Left kidney (tissue), 2 donors: ENCODE results near the gene TESK2. TPM values are rescaled to one million over a fixed set of nuclear protein-coding genes. Genes with fewer than 3 reads are reported as not detected.

Experiments
- DNase-seq: peaks from one replicate; pipeline ENCODE4 v3.0.0-alpha.2; 2013
- polyA plus RNA-seq: library from polyadenylated mRNA; unstranded; fragments of 120-200 nt; gene quantifications from one replicate; pipeline ENCODE4 v1.2.1, GENCODE V29; 2013; ENCODE audit not compliant: insufficient read length

The TESK2 gene
- polyA plus RNA-seq, 1 donor: 8.0 TPM

DNA sequence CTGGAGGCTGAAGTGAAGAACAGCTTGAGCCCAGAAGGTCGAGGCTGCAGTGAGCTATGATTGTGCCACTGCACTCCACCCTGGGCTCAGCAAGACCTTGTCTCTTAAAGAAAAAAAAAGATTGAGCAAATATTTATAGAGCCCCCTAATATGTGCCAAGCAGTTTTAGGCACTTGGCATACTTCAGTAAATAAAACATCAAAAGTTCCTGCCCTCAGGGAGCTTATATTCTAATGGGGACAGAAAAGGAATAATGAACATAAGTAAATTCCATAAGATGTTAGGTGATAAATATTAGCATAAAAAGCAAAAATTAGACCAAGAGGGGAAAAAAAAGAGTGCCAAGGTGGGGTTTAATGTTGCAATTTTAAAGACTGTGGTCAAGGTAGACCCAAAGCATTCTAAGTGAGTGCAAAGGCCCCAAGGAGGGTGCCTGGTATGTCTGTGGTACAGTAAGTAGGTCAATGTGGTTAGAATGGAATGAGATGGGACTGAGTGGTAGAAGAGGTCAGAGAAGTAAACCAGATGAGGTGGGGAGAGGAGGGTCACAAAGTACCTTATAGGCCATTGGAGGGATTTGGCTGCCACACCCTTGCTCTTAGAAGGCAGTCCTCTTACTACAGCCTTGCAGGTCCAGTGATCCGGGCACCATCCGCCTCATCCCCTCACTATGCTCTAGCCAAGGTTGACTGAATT lies 153.2 kb downstream of the TESK2 start:
- no peak for DNase-seq

DNA sequence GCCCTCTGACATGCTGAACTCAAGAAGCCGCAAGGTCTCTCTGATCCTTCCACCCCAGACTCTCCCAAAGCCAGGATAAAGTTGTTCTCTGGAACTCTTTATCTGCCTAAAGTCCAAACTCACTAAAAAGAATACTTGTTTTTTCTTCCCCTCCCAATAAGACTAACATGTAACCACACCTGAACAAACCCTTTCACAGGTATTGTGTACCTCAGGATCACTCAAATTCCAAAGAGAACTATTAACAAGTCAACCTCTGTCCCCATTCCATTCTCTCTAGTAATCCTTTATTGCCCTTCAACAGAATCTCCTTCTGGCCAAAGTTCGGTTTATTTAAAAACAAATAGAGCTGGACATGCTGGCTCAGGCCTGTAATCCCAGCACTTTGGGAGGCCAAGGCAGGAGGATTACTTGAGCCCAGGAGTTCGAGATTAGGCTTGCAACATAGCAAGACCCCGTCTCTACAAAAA lies 155.1 kb downstream of the TESK2 start:
- DNase-seq: no peak

DNA sequence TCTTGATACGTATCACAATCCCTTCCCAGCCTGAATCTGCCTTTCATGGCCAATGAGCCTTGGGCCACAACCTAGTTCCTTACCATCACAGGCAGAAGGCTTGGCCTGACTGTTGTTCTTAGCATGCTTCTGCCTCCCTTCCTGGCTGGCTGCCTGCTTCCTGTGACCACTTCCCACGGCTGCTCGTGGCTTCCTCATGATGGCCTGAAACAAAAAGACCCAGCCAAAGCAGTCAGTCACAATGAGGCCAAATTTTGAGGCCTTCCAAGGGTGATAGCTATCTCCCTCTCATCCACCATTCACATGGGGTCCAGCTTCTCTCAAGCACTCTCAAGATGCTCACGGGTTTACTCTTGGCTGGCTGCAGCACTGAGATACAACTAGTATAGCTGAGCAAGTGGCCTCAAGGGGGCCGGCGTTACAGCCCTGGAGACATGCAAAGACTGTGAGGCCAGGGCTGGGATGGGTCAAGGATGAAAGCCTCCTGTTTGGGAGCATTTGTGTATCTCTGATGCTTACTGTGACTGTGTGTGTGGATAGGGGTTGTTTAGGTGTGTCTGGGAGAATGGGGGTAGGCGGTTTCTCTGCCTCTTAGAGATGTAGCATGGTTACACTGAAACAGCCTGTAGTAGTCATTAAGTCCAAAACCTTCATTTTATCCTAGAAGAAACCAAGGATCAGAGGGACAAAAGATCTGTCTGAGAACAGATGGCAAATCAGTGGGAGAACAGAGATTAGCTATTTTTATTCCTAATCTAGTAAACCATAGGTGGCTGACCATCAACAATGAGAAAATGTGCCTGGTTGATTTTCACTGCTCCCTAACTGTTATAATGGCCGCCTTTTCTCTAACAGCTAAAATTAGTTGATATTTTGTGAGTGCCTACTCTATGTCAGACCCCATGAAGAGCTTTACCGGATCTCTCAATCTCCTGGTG lies 156.4 kb downstream of the TESK2 start:
- DNase-seq: no peak

DNA sequence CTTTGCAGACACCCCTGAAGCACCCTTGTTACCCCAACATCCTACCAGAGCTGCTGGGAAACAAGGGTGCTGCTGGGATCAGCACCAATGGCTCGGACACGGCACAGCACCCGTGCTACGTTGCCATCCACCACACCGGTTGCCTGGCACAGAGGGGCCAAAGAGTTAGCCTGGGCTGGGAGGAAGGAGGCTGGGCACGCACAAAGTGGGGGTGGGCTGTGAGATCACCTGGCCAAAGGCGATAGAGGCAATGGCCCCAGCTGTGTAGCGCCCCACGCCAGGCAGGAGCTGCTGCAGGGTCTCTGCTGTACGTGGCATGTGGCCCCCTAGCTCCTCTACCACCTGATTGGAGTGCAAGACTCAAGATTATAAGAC lies 158.6 kb downstream of the TESK2 start:
- no peak for DNase-seq

DNA sequence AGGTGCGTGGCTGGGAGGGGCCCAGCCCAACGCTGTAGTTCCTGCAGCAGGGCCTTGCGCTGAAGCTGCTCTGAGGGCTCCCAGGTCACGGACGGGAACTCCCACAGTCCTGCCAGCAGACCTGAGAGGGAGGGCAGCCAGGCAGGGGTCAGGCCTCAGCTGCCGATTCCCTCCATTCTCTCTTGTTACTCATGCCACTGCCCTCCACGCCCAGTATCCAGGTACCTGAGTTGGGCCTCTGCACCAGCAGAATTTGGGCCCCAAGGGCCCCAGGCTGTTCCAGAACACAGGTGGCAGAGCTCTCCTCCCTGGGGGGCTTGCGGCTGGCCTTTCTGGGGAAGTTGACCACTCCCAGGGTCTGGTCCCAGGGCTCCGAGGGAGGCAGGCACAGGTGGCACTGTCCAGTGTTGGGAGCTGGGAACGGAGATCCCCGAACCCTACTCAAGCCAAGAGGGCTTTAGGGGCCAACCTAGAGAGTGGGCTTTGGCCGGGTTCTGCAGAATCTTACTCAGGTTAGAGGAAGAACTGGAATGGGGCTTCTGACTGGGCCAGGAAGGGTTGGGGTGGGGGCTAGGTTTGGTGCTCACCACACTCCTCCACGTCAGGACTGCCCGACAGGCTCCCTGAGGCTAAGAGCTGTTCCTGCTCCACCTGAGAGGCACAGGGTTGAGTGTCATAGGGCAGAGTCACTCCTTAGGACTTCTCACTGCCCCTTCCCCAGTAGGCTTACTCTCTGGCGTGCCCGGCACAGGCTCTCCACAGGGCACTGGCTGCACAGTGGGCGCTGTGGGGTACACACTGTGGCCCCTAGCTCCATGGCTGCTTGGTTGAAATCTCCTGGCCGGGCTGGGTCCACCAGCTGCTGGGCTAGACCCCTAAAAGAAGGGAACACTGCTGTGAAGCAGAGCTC lies 159.3 kb downstream of the TESK2 start:
- no peak for DNase-seq

DNA sequence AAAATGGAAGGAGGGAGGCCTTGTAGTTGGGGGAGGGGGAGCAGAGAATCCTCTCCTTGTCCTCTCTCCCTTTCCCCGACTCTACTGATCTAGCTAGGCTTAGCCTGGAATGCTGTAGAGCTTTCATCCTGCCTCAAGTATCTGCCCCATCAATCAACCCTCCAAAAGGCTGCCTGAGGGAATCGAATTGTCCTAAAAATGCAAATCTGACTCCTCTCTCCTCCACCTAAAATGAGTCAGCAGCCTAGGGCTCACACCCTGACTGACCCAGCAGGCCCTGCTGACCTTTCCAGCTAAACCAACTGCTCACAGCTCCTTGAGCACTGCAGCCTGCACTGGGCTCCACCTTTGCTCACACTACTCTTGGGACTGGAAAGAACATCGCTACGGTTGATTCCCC lies 161.5 kb downstream of the TESK2 start:
- no peak for DNase-seq

DNA sequence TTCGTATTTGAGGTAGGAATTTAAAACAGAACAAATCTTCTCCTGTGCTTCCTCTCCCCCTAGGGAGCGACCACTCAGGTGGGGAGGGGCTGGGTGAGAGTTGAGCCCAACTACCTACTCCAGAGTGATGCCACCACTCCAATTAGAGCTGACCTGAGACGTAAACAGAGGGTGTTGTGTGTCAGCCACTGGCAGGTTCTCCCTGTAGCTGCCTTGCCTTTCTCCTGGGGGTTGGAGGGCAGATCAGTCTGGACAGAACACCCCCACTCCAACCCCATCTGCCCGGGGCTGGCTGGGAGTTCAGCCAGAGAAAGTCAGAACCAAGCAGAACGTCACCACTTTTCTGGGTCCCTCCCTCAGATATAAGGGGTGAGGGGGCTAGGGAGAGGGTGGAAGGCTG lies 162.3 kb downstream of the TESK2 start:
- DNase-seq: no peak

DNA sequence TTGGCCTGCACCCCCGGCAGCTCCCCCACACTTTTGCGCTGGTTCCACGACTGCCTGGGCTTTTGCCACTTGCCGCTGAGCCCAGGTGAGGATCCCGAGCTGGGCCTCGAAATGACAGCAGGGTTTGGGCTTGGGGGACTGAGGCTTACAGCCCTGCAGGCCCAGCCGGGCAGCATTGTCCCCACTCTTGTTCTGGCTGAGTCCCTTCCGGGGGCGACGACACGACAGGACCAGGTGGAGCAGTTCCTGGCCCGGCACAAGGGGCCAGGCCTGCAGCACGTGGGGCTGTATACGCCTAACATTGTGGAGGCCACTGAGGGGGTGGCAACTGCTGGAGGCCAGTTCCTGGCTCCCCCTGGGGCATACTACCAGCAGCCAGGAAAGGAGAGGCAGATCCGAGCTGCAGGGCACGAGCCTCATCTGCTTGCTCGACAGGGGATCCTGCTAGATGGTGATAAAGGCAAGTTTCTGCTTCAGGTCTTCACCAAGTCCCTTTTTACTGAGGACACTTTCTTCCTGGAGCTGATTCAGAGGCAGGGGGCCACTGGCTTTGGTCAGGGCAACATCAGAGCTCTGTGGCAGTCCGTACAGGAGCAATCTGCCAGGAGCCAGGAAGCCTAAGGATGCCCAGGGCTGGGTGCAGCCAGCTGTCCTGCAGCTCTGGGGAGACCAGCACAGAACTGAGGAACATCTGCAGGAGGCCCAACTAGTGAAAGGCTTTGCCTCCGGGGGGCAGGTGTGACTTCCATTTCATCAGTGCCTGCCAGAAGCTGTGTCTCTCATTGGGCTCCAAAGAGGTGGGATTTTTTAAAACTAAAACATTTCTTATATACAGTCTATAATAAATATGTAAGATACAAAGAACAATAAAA lies 163.1 kb downstream of the TESK2 start:
- no peak for DNase-seq

DNA sequence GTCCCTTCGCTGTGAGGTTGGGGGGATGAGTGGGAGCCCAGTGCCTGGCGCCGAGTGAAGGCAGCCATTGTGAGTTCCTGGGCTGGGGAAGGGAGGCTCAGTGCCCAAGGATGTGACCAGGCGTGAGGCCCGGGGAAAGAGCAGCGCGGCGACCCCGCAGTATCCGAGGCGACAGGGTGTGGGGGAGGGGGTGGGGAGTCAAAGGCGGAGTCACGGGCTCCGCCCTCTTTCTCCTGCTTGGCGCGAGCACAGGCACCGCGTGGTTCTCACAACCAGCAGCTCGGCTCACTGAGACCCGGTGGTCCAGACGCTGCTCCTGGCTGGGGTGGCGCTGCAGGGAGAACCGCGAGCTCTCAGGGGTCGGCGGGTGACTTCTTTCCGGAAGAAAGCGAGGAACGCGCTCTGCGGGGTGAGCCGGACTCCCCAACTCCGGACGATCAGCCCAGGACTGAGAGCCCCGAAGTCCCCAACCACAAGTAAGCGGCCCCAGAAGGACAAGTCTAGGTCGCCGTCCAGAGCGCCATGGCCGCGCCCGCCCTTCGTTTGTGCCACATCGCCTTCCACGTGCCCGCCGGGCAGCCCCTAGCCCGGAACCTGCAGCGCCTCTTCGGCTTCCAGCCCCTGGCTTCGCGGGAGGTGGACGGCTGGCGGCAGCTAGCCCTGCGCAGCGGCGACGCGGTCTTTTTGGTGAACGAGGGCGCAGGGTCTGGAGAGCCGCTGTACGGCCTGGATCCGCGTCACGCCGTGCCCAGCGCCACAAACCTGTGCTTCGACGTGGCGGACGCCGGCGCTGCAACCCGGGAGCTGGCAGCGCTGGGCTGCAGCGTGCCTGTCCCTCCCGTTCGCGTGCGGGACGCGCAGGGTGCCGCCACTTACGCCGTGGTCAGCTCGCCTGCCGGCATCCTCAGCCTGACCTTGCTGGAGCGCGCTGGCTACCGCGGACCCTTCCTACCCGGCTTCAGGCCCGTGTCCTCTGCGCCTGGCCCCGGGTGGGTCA lies 164.0 kb downstream of the TESK2 start, which contains the start of gene HPDL:
TSS of gene HPDL (plus strand) at position 269 of the 997 bp plus-strand sequence. CDS start at position 523, 254 bp downstream.
- DNase-seq: peak; percentile 82

DNA sequence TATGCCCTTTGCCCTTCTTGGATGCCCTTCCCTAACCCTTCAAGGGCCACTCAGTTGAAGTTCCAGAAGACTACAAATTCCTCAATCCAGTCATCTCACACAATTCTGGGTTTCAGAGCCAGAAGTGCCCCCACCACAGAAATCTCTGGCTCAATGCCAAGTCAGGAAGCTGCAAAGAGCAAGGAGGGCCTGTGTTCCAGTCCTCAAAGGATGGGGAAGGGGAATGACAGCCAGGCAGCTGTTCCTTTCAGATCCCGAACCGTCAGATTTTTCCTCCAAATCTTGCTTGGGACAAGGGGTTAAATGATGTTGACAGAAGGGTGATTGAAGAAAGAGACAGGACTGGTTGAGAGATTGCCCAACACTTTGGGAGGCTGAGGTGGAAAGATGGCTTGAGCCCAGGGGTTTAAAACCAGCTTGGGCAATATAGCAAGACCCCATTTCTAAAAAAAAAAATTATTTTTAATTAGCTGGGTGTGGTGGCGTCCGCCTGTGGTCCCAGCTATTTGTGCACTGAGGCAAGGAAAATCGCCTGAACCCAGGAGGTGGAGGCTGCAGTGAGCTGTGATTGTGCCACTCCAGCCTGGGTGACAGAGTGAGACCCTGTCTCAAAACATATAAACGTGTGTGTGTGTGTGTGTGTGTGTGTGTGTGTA lies 165.0 kb downstream of the TESK2 start:
- no peak for DNase-seq

DNA sequence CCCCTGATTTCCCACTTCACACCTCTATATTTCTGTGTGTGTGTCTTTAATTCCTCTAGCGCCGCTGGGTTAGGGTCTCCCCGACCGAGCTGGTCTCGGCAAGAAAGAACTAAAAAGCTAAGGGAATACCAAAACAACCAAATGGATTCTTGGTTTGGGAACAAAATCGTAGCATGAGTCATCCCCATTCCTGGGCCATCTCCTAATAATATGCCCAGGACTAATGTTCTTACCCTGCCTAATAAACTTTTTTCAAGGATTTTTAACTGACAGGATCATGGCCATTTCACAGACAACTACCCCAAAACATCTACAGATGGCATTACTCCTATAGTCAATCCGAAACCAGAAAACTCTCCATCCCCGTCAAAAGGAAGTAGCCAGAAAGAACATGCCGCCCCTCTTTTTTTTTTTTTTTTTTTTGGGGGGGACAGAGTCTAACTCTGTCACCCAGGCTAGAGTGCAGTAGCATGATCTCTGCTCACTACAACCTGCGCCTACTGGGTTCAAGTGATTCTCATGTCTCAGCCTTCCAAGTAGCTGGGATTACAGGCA lies 168.4 kb downstream of the TESK2 start:
- no peak for DNase-seq

DNA sequence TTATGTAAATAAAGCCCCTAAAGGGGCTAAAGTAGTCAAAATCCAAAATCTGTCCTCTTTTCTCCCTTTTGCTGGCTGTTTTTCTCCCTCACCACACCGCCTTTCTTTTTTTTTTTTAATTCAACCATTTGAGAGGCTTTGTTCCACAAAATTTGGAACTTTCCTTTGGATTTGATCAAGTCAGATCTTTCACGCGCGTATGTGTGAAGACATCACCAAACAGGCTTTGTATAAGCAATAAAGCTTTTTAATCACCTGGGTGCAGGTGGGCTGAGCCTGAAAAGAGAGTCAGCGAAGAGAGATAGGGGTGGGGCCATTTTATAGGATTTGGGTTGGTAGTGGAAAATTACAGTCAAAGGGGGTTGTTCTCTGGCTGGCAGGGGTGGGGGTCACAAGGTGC lies 169.5 kb downstream of the TESK2 start:
- no peak for DNase-seq

DNA sequence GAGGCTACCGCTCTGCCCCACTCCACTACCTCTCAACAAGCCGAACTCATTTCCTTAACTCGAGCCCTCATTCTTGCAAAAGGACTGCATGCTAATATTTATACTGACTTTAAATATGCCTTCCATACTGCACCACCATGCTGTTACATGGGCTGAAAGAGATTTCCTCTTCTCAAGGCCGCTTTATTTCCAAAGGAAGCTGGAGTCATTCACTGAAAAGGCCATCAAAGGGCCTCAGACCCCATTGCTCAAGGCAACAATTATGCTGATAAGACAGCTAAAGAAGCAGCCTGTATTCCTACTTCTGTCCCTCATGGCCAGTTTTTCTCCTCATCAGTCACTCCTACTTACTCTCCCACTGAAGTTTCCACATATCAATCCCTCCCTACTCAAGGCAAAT lies 171.2 kb downstream of the TESK2 start:
- DNase-seq: no peak

DNA sequence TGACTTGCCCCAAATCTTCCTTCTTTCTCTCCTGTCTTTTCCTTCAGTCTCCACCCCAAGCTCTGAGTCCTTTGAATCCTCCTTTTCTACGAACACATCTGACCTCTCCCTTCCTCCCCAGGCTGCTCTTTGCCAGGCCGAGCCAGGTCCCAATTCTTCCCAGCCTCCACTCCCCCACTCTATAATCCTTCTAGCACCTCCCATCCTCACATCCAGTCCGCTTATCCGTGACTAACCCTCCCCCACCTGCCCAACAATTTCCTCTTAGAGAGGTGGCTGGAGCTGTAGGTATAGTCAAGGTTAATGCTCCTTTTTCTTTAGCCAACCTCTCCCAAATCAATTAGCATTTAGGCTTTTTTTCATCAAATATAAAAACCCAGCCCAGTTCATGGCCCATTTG lies 173.8 kb downstream of the TESK2 start:
- DNase-seq: peak; percentile 19

DNA sequence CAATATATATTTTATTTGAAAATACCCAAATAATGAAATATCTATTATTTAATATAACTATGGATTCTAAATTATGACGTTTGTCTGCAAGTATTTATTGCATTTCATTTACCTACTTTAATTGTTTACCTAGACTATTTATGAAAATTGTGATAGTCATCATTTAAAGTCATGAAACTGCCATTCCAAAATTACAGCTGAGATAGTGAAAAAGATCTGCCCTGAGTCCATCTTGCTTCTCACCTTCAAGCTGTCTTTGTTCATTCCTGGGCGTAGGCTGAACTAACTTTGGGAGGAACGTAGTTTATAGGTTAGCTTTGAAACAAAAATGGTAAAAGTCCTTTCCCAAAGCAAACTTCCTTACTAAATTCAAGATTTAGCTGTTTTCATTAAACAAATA lies 176.7 kb downstream of the TESK2 start:
- DNase-seq: no peak

DNA sequence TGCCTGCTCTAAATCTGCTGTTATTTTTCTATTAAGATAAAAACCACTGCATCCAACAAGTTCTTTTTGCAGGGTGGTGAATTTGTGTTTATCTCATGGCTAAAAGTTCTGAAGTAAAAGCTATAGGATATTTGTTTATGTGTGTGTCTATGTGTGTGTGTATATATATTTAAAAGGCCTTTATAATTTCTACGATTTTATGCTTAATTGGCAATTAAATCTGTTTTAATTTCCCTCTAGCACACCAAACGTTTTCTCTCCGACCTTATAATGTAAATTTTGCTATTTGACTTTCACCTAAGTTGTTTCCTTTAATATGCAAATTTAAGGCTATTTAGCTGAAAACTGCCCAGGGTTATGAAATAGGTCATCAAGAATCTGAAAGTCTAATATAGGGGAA lies 184.1 kb downstream of the TESK2 start:
- DNase-seq: no peak

DNA sequence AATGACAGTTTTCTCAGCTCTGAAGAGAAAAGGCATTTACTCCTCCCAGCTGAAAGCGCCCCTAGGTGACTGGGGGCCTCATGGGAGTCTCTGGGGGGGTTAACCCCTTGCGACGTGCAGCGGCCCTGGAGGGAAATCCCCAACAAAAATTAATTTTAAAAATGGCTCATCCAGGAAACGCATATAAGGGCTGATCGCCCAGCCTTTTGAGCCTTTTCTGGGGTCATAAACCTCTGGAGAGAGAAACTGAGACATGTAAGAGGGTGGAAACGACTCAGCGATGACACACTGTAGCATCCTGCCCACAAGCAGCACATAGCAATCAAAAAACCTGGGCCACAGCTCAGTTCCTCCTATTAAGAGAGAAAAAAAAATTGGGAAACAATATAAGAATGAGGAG lies 184.6 kb downstream of the TESK2 start:
- DNase-seq: no peak

DNA sequence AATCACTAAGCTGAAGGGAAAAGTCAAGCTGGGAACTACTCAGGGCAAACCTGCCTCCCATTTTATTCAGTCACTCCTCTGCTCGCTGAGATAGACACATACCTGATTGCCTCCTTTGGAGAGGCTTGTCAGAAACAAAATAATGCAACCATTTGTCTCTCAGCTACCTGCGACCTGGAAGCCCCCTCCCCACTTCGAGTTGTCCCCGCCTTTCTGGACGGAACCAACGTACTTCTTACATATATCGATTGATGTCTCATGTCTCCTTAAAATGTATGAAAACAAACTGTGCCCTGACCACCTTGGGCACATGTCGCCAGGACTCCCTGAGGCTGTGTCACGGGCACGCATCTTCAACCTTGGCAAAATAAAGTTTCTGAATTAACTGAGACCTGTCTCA lies 185.7 kb downstream of the TESK2 start:
- DNase-seq: no peak
